IMR-90 (cell line): Measurements from ENCODE around the gene CA6. TPM values are rescaled to one million over a fixed set of nuclear protein-coding genes. Genes with fewer than 3 reads are reported as not detected.

Experiments
- ATAC-seq: fragments of 200-7000 bp; cut with Tn5 transposase; 2 replicates; pipeline ENCODE4 v1.9.1; 2020; ENCODE audit warnings: low read depth, mild to moderate bottlenecking, moderate library complexity
- BruUV-seq: library from RNA; stranded (reverse); fragments of 400-500 nt; replicated peaks from 2 replicates; lab custom pipeline; 2021; lab: Mats Ljungman, UMichigan
- CTCF ChIA-PET: fragments of 300-600 bp; formaldehyde crosslinking; extraction: SDS; loops from one replicate; lab custom pipeline; 2021; ENCODE audit warnings: antibody characterized with exemption; lab: Yijun Ruan, JAX
- POLR2A ChIA-PET: fragments of 300-600 bp; sonication (Branson Sonifier 250); formaldehyde crosslinking; loops from one replicate; lab custom pipeline; 2022; ENCODE audit warnings: antibody characterized with exemption; ENCODE audit not compliant: unreplicated experiment; lab: Charles Lee
- DNase-seq: peaks from one replicate; pipeline ENCODE4 v3.0.0; 2013
- H2AFZ ChIP-seq: replicated peaks from 2 replicates; pipeline ENCODE3; 2013; ENCODE audit warnings: low read length, mild to moderate bottlenecking; ENCODE audit not compliant: poor library complexity
- H2AK5ac ChIP-seq: 2 replicates; pipeline ENCODE4 v1.6.1; 2013; ENCODE audit warnings: low read depth, low read length, inconsistent platforms
- H2AK9ac ChIP-seq: replicated peaks from 2 replicates; pipeline ENCODE3; 2013; ENCODE audit warnings: mild to moderate bottlenecking, low read depth, low read length, moderate library complexity; ENCODE audit not compliant: poor library complexity
- H2BK120ac ChIP-seq: 2 replicates; pipeline ENCODE4 v1.6.1; 2013; ENCODE audit warnings: low read depth, low read length, inconsistent platforms
- H2BK15ac ChIP-seq: 3 replicates; pipeline ENCODE4 v1.6.1; 2013; ENCODE audit warnings: low read depth, low read length, inconsistent platforms
- H2BK20ac ChIP-seq: 2 replicates; pipeline ENCODE4 v1.6.1; 2013; ENCODE audit warnings: low read depth, mild to moderate bottlenecking, inconsistent platforms, low read length, moderate library complexity
- H2BK5ac ChIP-seq: 2 replicates; pipeline ENCODE4 v1.6.1; 2013; ENCODE audit warnings: mild to moderate bottlenecking, low read depth, low read length, inconsistent platforms; ENCODE audit not compliant: poor library complexity, severe bottlenecking
- H3K14ac ChIP-seq: replicated peaks from 2 replicates; pipeline ENCODE4 v1.6.1; 2013; ENCODE audit warnings: low read depth, low read length, inconsistent platforms
- H3K18ac ChIP-seq: 2 replicates; pipeline ENCODE4 v1.6.1; 2013; ENCODE audit warnings: low read depth, low read length, control low read depth
- H3K23ac ChIP-seq: 2 replicates; pipeline ENCODE4 v1.6.1; 2013; ENCODE audit warnings: low read depth, low read length, inconsistent platforms
- H3K27ac ChIP-seq: 2 replicates; pipeline ENCODE4 v1.5.1; 2013; ENCODE audit warnings: mild to moderate bottlenecking, control low read depth, low read length; ENCODE audit not compliant: insufficient read depth
- H3K27me3 ChIP-seq: 2 replicates; pipeline ENCODE4 v1.6.1; 2013; ENCODE audit warnings: low read length; ENCODE audit not compliant: control insufficient read depth, insufficient read depth
- H3K36me3 ChIP-seq: 2 replicates; pipeline ENCODE4 v1.6.1; 2013; ENCODE audit warnings: low read length, mixed read lengths; ENCODE audit not compliant: control insufficient read depth, insufficient read depth
- H3K4ac ChIP-seq: 2 replicates; pipeline ENCODE4 v1.6.1; 2013; ENCODE audit warnings: low read depth, low read length, inconsistent platforms
- H3K4me1 ChIP-seq: 2 replicates; pipeline ENCODE4 v1.6.1; 2013; ENCODE audit warnings: low read length, mixed read lengths; ENCODE audit not compliant: control insufficient read depth, insufficient read depth
- H3K4me2 ChIP-seq: 2 replicates; pipeline ENCODE4 v1.6.1; 2013; ENCODE audit warnings: low read depth, mild to moderate bottlenecking, control low read depth, low read length, moderate library complexity
- H3K4me3 ChIP-seq: 2 replicates; pipeline ENCODE4 v1.5.1; 2013; ENCODE audit warnings: low read depth, mild to moderate bottlenecking, control low read depth, low read length, moderate library complexity; ENCODE audit not compliant: insufficient read depth
- H3K56ac ChIP-seq: 2 replicates; pipeline ENCODE4 v1.6.1; 2013; ENCODE audit warnings: low read length, inconsistent platforms; ENCODE audit not compliant: insufficient read depth; ENCODE audit errors: extremely low read depth
- H3K79me1 ChIP-seq, 2 experiments: 2 replicates each; pipeline ENCODE4 v1.6.1; 2013; ENCODE audit warnings: low read length in 2 of 2, inconsistent platforms in 1 of 2, low read depth in 1 of 2
- H3K9ac ChIP-seq: 2 replicates; pipeline ENCODE4 v1.6.1; 2013; ENCODE audit warnings: low read depth, low read length, control low read depth
- H3K9me1 ChIP-seq: 2 replicates; pipeline ENCODE4 v1.6.1; 2013; ENCODE audit warnings: low read length, inconsistent platforms; ENCODE audit not compliant: insufficient read depth
- H3K9me3 ChIP-seq: 2 replicates; pipeline ENCODE4 v1.6.1; 2013; ENCODE audit warnings: low read length; ENCODE audit not compliant: control insufficient read depth, insufficient read depth
- H4K20me1 ChIP-seq: 2 replicates; pipeline ENCODE4 v1.6.1; 2013; ENCODE audit warnings: low read length, inconsistent platforms; ENCODE audit not compliant: insufficient read depth
- H4K5ac ChIP-seq: 2 replicates; pipeline ENCODE4 v1.6.1; 2013; ENCODE audit warnings: mild to moderate bottlenecking, low read depth, low read length, control low read depth
- H4K8ac ChIP-seq, 2 experiments: 2 replicates each; pipeline ENCODE4 v1.6.1; 2013; ENCODE audit warnings: low read depth in 2 of 2, low read length in 2 of 2, control low read depth in 1 of 2, inconsistent platforms in 1 of 2
- H4K91ac ChIP-seq: 2 replicates; pipeline ENCODE4 v1.6.1; 2013; ENCODE audit warnings: low read depth, low read length, inconsistent platforms; ENCODE audit not compliant: insufficient read depth
- BHLHE40 ChIP-seq: fragments of 150-350 bp; IDR thresholded peaks from 2 replicates; pipeline ENCODE4 v1.6.1; 2016; ENCODE audit warnings: mild to moderate bottlenecking, low read depth, low read length
- CEBPB ChIP-seq: IDR thresholded peaks from 2 replicates; pipeline ENCODE4 v1.6.1; 2012; ENCODE audit warnings: low read depth, low read length, improper control_type of control experiment
- FOS ChIP-seq: fragments of 150-350 bp; IDR thresholded peaks from 2 replicates; pipeline ENCODE4 v1.6.1; 2016; ENCODE audit warnings: low read depth, low read length
- MAFK ChIP-seq: IDR thresholded peaks from 2 replicates; pipeline ENCODE4 v1.6.1; 2012; ENCODE audit warnings: low read depth, low read length, improper control_type of control experiment
- MAZ ChIP-seq: IDR thresholded peaks from 2 replicates; pipeline ENCODE4 v1.6.1; 2012; ENCODE audit warnings: low read depth, mild to moderate bottlenecking, low read length, improper control_type of control experiment, moderate library complexity, borderline replicate concordance
- MXI1 ChIP-seq: IDR thresholded peaks from 2 replicates; pipeline ENCODE4 v1.6.1; 2012; ENCODE audit warnings: low read depth, mild to moderate bottlenecking, low read length, moderate library complexity, borderline replicate concordance
- NFE2L2 ChIP-seq: fragments of 150-350 bp; IDR thresholded peaks from 2 replicates; pipeline ENCODE4 v1.6.1; 2016; ENCODE audit warnings: low read depth, mild to moderate bottlenecking, low read length
- USF2 ChIP-seq: fragments of 150-350 bp; IDR thresholded peaks from 2 replicates; pipeline ENCODE4 v1.6.1; 2017; ENCODE audit warnings: mild to moderate bottlenecking, antibody characterized with exemption, low read length, low read depth
- WGBS, 2 experiments: methylation state at CpG; one replicate each; pipeline versions ENCODE4 v1.1.5 to v1.1.7; 2013; ENCODE audit warnings: missing lambda C conversion rate in 2 of 2; ENCODE audit not compliant: insufficient read length in 1 of 2; ENCODE audit errors: extremely low coverage in 2 of 2; 5-methylcytosine and 5-hydroxymethylcytosine counted together
- dilution Hi-C: fragments of 300-500 bp; cut with HindIII; formaldehyde crosslinking; loops from one replicate; pipeline ENCODE4 v1.14.3; 2018; ENCODE audit warnings: low sequenced_read_pairs; ENCODE audit not compliant: unreplicated experiment
- in situ Hi-C: fragments of 300-500 bp; cut with MboI; formaldehyde crosslinking; loops from 3 replicates; pipeline ENCODE4 v1.14.3; 2019; ENCODE audit warnings: low sequenced_read_pairs, inconsistent platforms, mixed read lengths
- intact Hi-C: fragments of 100-400 bp; cut with micrococcal nuclease; formaldehyde crosslinking; loops from 2 replicates; pipeline ENCODE4 v1.10.0; 2022
- polyA plus RNA-seq, 3 experiments: library from polyadenylated mRNA; depleted of rRNA; stranded (reverse); fragments of >200 nt; gene quantifications; 2 replicates each; pipeline ENCODE4 v1.2.3, GENCODE V29; 2012; ENCODE audit warnings: low replicate concordance in 1 of 3
- total RNA-seq: library from RNA; depleted of rRNA; stranded (reverse); fragments of >200 nt; gene quantifications from 2 replicates; pipeline ENCODE4 v1.2.3, GENCODE V29; 2012

The CA6 gene
- total and polyA plus RNA-seq, 2 of the 4 experiments (the other 2 are of a cell fraction): not detected

GRCh38 chr1:8937701-8938100, 8.0 kb upstream of the CA6 start:
- Histone ChIP-seq H2BK120ac (no peak overlapping the region), H3K79me1 (no peaks in the 10 kb centered on the region), H2AK9ac (no peak overlapping the region), H3K23ac (no peak overlapping the region), H2AFZ (no peak overlapping the region), H4K20me1 (no peaks in the 10 kb centered on the region), H3K4me2 (no peak overlapping the region), H4K91ac (no peak overlapping the region), H3K9me3 (peaks cover 5% of the 10 kb centered on the region), H2BK5ac (no peak overlapping the region), H3K18ac (no peak overlapping the region), H3K4ac (no peak overlapping the region), H3K27me3 (no peaks in the 10 kb centered on the region; the same call in 1 of the 2 replicates), H2AK5ac (no peak overlapping the region), H3K4me3 (no peak overlapping the region), H2BK15ac (no peak overlapping the region), H3K14ac (no peak overlapping the region), H4K5ac (no peak overlapping the region), H3K56ac (no peak overlapping the region), H3K36me3 (no peaks in the 10 kb centered on the region), H2BK20ac (no peak overlapping the region), H3K27ac (no peak overlapping the region), H3K4me1 (no peaks in the 10 kb centered on the region), H3K9ac (no peak overlapping the region), H4K8ac (no peak overlapping the region), H3K9me1 (no peaks in the 10 kb centered on the region)
- TF ChIP-seq CEBPB (no peak), MAFK (no peak), FOS (no peak), MXI1 (no peak), BHLHE40 (no peak), NFE2L2 (no peak), USF2 (no peak), MAZ (no peak)
- intact Hi-C loops (no loop called here), dilution Hi-C loops (no loop called here), in situ Hi-C loops (no loop called here)
- no peak for DNase-seq
- ATAC-seq: no peak
- ChIA-PET CTCF (no interaction called here), POLR2A (no interaction called here)
- 97% methylated on average over 3 of the region's 4 CpGs; no CpG with 5 or more reads in 1 of the 2 experiments for WGBS, 2 experiments
- no TSS peak for BruUV-seq
